ENCODE data around the gene ANKRA2.
A peak's percentile ranks its signal among the peaks of the same experiment; 100 is the strongest.

ANKRA2 gene, protein sequence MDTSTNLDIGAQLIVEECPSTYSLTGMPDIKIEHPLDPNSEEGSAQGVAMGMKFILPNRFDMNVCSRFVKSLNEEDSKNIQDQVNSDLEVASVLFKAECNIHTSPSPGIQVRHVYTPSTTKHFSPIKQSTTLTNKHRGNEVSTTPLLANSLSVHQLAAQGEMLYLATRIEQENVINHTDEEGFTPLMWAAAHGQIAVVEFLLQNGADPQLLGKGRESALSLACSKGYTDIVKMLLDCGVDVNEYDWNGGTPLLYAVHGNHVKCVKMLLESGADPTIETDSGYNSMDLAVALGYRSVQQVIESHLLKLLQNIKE

GRCh38 chr5:73565139-73565968 lies at the start of gene ANKRA2, which contains the start of gene UTP15:
Gene ANKRA2 (minus strand): TSS chr5:73565639. CDS start chr5:73562881, 2,758 bp downstream.
Gene UTP15 (plus strand): TSS chr5:73565743. CDS start chr5:73567345, 1,602 bp downstream.
- DNase-seq (ENCODE audit: low spot score): peak; percentile 93

DNA sequence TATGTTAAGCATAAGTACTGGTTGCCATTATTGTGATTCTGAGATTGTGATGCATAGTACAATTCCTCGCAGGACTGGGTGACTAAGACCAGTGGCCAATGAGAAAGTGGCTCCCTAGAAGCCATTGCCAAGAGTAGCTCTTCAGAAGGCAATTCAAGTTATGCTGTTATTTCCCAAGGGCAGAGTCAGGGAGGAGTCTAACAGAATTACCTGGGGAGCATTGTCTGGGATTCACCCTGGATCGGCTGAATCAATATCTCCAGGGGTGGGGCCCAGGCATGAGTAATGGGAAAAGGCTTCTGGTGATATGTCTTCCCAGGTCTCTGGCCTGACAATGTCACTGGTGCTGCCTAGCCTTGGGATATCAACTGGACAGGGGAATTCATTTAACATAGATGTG lies 49.6 kb upstream of the ANKRA2 start:
- no peak for DNase-seq (ENCODE audit: low spot score)

DNA sequence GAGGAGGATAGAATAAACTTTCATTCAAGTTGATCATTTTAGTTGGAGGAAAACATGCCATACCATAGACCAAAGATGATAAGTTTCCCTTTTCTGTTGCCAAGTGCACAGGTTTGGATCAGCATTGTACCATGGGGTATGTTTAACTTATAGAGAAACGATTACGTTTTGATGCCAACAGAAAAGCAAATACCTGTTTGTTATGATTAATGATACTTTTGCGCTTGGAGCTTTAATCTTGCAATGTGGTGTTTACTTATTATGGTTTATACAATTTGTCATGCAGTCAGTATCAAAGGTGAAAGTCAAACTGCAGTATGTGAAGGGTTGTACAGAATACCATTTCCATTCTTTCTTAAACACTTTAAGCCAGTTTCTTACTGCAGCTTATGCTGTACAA lies 47.4 kb upstream of the ANKRA2 start:
- no peak for DNase-seq (ENCODE audit: low spot score)

- no peak for DNase-seq (ENCODE audit: low spot score)
These were observed 41.8 kb upstream of the ANKRA2 start for GRCh38 chr5:73607228-73607627.

DNA sequence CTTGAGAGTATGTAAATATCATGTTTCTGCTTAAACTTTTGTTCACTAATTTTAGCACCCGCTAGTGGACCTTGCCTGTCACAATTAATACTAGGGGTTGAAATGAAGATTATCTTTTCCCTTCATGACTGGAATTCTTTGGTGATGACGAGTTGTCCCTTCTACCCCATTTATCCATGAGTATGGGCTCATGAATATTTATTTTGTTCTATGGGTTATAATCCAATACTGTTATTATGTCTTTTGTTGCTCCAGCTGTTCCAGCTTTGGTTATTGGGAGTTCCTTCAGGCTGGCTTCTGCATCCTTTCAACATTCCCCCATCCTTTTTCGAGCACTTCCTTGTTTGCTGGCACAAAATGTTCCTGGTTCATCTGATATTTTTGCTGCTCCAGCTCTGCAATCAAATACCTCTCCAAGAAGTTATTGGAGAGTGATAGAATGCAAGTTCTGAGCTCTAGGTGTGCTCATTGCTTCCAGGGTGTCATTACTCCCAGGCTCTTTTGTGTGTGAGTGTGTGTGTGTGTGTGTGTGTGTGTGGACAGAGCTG lies 40.8 kb upstream of the ANKRA2 start:
- no peak for DNase-seq (ENCODE audit: low spot score)

- no peak for DNase-seq (ENCODE audit: low spot score)
These were observed 40.0 kb upstream of the ANKRA2 start for GRCh38 chr5:73605223-73606087.

DNA sequence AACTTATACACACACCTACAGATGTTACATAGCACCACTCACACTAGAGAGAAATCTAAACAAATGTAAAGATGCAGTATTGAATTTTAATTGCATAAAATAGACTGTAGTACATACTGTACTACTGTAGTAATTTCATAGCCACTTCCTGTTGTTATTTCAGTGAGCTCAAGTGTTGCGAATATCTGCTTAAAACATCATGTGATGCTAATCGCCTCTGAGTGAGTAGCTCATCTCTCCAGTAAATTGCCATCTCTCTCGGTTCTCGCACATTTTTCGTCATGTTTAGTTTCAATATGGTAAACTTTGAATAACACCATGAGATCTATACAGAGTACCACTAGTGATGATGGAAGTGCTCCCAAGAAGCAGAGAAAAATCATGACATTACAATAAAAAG lies 38.6 kb upstream of the ANKRA2 start:
- DNase-seq (ENCODE audit: low spot score): no peak

DNA sequence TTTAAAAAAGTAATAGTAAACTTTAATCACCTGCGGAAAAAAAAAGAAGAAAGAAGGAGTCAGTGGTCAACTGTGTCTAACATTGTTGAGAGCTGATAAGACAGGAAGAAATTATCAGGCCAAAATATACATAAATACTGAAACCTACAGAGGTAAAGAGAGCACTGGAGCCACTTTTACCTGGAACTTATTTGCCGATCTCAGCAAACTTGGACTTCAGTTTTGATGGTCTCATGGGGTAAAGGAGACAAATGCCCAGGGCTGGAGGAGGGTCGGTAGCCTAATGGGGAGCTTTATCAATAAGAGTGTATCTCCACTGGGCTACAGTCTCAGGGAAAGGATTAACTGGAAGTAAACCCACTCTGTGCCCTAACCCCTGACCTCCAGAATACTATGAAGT lies 33.9 kb upstream of the ANKRA2 start:
- DNase-seq (ENCODE audit: low spot score): no peak

DNA sequence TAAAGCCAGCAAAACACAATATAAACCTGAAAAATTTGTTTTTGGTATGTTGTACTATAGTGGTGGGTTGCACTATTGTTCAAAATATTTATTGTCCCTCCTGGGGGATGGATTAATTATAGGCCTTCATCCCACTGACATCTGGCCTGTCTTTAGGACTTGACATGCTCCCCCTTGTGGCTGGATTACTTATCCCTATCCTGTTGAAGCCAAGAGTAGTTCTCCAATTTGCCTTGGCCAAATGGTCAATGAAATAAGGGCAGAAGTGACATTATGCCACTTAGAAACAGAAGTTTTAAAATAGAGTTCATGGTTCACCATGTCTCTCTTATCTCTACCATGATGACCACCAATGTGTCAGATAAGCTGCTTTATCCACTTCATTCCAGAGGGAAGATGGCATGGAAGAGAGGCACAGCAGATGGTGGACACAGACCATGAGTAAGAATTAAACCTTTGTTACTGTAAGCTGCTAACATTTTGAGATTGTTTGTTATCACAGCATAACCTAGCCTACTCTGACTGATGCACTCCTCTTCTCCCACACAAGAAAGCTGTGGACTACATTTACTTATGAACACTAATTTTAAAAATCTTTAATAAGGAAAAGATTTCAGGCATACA lies 31.4 kb upstream of the ANKRA2 start:
- DNase-seq (ENCODE audit: low spot score): peak; percentile 41

DNA sequence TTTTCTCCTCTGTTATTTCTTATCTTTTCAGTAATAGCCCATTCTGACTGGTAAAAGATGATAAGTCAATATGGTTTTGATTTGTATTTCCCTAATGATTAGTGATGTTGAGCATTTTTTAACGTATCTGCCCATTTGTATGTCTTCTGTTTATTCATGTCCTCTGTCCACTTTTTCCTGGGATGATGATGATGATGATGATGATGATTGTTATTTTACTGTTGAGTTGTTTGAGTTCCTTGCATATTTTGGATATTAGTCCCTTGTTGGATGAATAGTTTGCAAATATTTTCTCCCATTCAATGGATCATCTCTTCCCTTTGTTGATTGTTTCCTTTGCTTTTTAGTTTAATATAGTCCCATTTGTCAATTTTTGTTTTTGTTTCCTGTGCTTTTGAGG lies 27.1 kb upstream of the ANKRA2 start:
- no peak for DNase-seq (ENCODE audit: low spot score)

DNA sequence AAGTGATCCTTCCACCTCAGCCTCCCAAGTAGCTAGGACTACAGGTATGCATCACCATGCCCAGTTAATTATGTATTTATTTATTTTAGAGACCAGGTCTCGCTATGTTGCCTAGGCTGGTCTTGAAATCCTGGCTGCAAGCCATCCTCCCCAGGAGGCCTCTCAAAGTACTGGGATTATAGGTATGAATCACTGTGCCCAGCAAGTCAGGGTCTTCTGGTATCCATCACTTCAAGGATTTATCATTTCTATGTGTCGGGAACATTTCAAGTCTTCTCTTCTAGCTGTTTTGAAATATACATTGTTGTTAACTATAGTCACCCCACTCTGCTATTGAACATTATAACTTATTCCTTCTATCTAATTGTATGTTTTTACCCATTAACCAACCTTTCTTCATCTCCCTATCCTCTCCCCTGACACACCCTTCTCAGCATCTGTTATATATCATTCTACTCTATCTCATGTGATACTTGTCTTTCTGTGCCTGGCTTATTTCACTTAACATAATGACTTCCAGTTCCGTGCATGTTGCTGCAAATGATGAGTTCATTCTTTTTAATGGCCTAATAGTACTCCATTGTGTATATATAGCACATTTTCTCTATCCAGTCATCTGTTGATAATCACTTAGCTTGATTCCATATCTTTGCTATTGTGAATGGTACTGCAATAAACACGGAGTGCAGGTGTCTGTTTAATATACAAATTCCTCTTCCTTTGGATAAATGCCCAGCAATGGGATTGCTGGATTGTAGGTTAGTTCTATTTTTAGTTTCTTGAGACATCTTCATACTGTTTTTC lies 26.5 kb upstream of the ANKRA2 start:
- DNase-seq (ENCODE audit: low spot score): no peak

DNA sequence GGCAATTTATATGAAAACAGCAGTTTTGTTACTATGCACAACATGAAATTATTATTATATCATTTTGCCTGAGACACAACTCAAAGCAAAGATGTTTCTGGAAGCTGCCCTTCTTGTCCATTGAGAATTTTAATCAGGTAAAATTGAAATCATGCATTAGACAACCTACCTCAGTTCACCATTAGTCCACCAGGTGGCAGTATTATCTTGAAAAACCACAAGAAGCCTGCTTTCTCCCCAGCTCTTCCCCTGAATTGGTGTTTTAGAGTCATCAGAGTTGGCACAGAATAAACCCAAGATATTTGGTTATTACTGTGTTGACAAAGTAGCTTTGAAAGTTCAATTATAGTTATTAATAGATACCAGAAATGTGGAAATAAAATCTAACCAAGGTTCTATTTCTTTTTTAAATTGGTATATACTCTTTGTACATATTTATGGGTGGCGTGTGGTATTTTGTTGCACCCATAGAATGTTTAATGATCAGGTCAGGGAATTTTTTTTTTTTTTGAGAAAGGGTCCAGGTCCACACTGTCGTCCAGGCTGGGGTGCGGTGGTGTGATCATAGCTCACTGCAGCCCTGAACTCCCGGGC lies 25.8 kb upstream of the ANKRA2 start:
- DNase-seq (ENCODE audit: low spot score): peak; percentile 69

DNA sequence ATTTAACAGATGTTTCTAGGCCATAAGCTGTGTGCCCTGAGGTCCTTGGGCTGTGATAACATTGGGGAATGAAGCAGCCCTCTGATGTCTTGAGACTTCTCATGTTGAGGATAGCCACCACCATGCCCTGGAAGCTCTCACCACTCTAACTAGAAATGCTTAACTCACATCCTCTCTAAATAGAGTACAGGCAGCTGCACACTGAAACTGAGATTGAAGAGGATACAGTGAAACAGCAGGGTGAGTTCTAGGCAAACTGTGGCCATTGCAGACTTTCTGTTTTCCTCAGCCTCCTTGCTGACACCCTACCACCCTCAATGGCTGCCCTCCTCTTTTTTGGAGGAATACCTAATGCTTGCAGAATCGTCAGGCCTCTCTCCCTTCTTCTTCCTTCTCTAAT lies 22.5 kb upstream of the ANKRA2 start:
- no peak for DNase-seq (ENCODE audit: low spot score)

- no peak for DNase-seq (ENCODE audit: low spot score)
These were observed 17.1 kb upstream of the ANKRA2 start for GRCh38 chr5:73582285-73583145.

- no peak for DNase-seq (ENCODE audit: low spot score)
These were observed 619 bp upstream of the ANKRA2 start for GRCh38 chr5:73565969-73566547.

GRCh38 chr5:73564675-73565074 lies 764 bp downstream of the ANKRA2 start:
- no peak for DNase-seq (ENCODE audit: low spot score)

DNA sequence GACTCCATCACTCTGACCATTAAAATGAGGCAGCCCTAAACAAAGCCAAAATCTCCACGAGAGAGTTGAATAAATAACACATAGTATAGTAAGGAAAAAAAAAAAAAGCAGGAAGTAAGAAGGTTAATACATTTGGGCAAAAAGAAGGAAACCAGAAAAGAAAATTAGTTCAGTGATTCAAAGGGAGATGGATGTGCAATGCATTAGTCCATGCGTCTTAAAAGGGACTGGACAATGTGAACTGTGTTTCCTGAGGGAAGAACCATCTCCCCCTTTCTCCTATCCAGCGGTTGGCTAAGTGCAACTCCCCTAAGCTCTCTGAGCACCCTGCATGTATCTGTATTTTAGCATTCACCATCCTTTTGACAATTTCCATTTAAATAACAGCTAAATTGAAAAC lies 1.4 kb downstream of the ANKRA2 start:
- no peak for DNase-seq (ENCODE audit: low spot score)

DNA sequence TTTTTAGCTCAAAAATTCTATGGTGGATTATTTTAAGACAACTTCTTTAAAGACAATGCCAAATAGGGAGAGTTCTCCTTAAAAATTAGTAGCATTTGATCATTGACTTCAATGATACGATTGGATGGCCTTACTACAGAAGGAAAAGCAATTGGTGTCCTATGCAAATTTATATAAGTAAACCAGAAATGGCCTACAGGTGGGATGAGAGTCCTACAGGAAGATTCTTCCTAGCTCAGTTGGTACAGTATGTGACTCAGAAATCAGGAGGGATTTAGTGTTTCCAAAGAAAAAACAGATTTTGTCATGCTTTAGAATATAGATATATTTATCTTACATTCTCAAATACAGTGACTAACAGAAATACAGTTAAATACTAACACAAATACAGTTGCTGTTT lies 6.5 kb downstream of the ANKRA2 start:
- DNase-seq (ENCODE audit: low spot score): no peak

DNA sequence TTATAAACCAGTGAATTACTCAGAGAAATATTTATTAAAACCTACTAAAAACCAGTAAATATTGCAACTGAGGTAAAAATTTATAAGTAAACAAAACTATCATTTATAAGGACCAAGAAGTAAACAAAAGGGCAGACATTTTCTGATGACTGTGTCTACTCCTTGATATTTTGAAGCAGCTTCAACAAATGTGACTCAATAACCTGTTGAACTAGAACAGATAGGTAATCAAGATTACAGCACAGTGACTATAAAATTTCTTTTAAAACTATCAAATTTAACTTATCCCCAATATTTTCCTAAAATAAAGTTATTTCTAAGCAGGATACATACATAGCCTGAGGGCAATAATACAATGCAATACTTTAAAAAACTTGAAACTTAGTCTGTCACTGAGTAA lies 12.8 kb downstream of the ANKRA2 start:
- no peak for DNase-seq (ENCODE audit: low spot score)

Measured in SW480 (cell line).